ENCODE measurements around the gene PSME3.

- no peak for TF ChIP-seq CTCF (conservative IDR thresholded peaks at IDR 0.05)
- TF ChIP-seq ZFX (IDR thresholded peaks at IDR 0.05): no peak
These were observed 11.1 kb downstream of the PSME3 start, which contains the start of gene AOC2 for GRCh38 chr17:42844271-42844670.
